Fibroblast of skin of right biceps (primary cell): Measurements from ENCODE around the gene NUDT8.
"Not testable (repeated sequence)": the region's sequence is repeated elsewhere in the genome, so short reads cannot be mapped to it uniquely, and the experiment has no call there.

ENCODE experiments used
- DNase-seq: peaks from one replicate; pipeline ENCODE4 v3.0.0-alpha.2; 2013

Gene NUDT8

GRCh38 chr11:67627441-67627811 lies 2.3 kb downstream of the NUDT8 start:
- no peak for DNase-seq

- DNase-seq = no peak
These were observed 2.8 kb downstream of the NUDT8 start for GRCh38 chr11:67626970-67627369.

GRCh38 chr11:67626131-67626833 lies 3.5 kb downstream of the NUDT8 start:
- not testable (repeated sequence) for DNase-seq

GRCh38 chr11:67623795-67624194 lies 5.9 kb downstream of the NUDT8 start:
- DNase-seq = not testable (repeated sequence)

- DNase-seq = not testable (repeated sequence)
These were observed 6.8 kb downstream of the NUDT8 start for GRCh38 chr11:67622905-67623304.

GRCh38 chr11:67621928-67622327 lies 7.8 kb downstream of the NUDT8 start:
- not testable (repeated sequence) for DNase-seq

- not testable (repeated sequence) for DNase-seq
These were observed 9.1 kb downstream of the NUDT8 start for GRCh38 chr11:67620621-67621020.

GRCh38 chr11:67619683-67620618 lies 9.8 kb downstream of the NUDT8 start:
- DNase-seq = not testable (repeated sequence)

- not testable (repeated sequence) for DNase-seq
These were observed 10.7 kb downstream of the NUDT8 start for GRCh38 chr11:67618901-67619659.

- no peak for DNase-seq
These were observed 12.3 kb downstream of the NUDT8 start for GRCh38 chr11:67617243-67617953.

GRCh38 chr11:67616431-67617242 lies 13.1 kb downstream of the NUDT8 start:
- no peak for DNase-seq

- no peak for DNase-seq
These were observed 13.9 kb downstream of the NUDT8 start for GRCh38 chr11:67615728-67616430.

GRCh38 chr11:67614730-67615714 lies 14.7 kb downstream of the NUDT8 start:
- DNase-seq = no peak

GRCh38 chr11:67613960-67614715 lies 15.6 kb downstream of the NUDT8 start:
- peak; percentile 34 for DNase-seq

- no peak for DNase-seq
These were observed 16.3 kb downstream of the NUDT8 start for GRCh38 chr11:67613313-67613959.

GRCh38 chr11:67612751-67613150 lies 17.0 kb downstream of the NUDT8 start:
- no peak for DNase-seq

- DNase-seq = no peak
These were observed 17.8 kb downstream of the NUDT8 start for GRCh38 chr11:67611704-67612587.
